Pulmonary artery endothelial cell (primary cell): Measurements from ENCODE around the gene LRMDA. TPM values are rescaled to one million over a fixed set of nuclear protein-coding genes. Genes with fewer than 3 reads are reported as not detected.
"Not testable (repeated sequence)": the region's sequence is repeated elsewhere in the genome, so short reads cannot be mapped to it uniquely, and the experiment has no call there.

Source experiments
- DNase-seq: peaks from one replicate; pipeline ENCODE4 v3.0.0-alpha.2; 2011; ENCODE audit warnings: low read depth, low spot score
- total RNA-seq: library from RNA; depleted of rRNA; stranded (reverse); fragments of >200 nt; gene quantifications from 2 replicates; pipeline ENCODE4 v1.2.3, GENCODE V29; 2014

LRMDA gene
- total RNA-seq, 1 donor from 2014 or later, result 14.6 TPM

- DNase-seq, result no peak
Measured at GRCh38 chr10:75569506-75569905, 138.1 kb downstream of the LRMDA start.

- no peak for DNase-seq
Measured at GRCh38 chr10:75572478-75572877, 141.1 kb downstream of the LRMDA start.

GRCh38 chr10:75575940-75576339 lies 144.5 kb downstream of the LRMDA start:
- DNase-seq, result no peak

- DNase-seq, result no peak
Measured at GRCh38 chr10:75582102-75582501, 150.7 kb downstream of the LRMDA start.

GRCh38 chr10:75585294-75585693 lies 153.9 kb downstream of the LRMDA start:
- DNase-seq, result no peak

GRCh38 chr10:75586814-75587213 lies 155.4 kb downstream of the LRMDA start:
- DNase-seq, result no peak

GRCh38 chr10:75588031-75588430 lies 156.6 kb downstream of the LRMDA start:
- no peak for DNase-seq

- DNase-seq, result no peak
Measured at GRCh38 chr10:75589895-75590654, 158.7 kb downstream of the LRMDA start.

- DNase-seq, result no peak
Measured at GRCh38 chr10:75592151-75592787, 160.8 kb downstream of the LRMDA start.

GRCh38 chr10:75592791-75593643 lies 161.6 kb downstream of the LRMDA start:
- no peak for DNase-seq

GRCh38 chr10:75593692-75594556 lies 162.5 kb downstream of the LRMDA start:
- DNase-seq, result no peak

- DNase-seq, result no peak
Measured at GRCh38 chr10:75596930-75597620, 165.7 kb downstream of the LRMDA start.

- no peak for DNase-seq
Measured at GRCh38 chr10:75597773-75598440, 166.5 kb downstream of the LRMDA start.

GRCh38 chr10:75598998-75599397 lies 167.6 kb downstream of the LRMDA start:
- no peak for DNase-seq

- no peak for DNase-seq
Measured at GRCh38 chr10:75599875-75600648, 168.6 kb downstream of the LRMDA start.

- no peak for DNase-seq
Measured at GRCh38 chr10:75600833-75601232, 169.4 kb downstream of the LRMDA start.

GRCh38 chr10:75602341-75602740 lies 170.9 kb downstream of the LRMDA start:
- DNase-seq, result no peak

- DNase-seq, result no peak
Measured at GRCh38 chr10:75605096-75605495, 173.7 kb downstream of the LRMDA start.

GRCh38 chr10:75605795-75606194 lies 174.4 kb downstream of the LRMDA start:
- DNase-seq, result not testable (repeated sequence)
